GM12874 (cell line): ENCODE measurements around the gene FBXL17.

Source experiments
- CTCF ChIP-seq: IDR thresholded peaks from 2 replicates; pipeline ENCODE4 v1.5.1; 2011; ENCODE audit warnings: low read depth, mild to moderate bottlenecking, control low read depth, low read length, moderate library complexity; ENCODE audit not compliant: insufficient read depth

The FBXL17 gene

GRCh38 chr5:108124596-108124995 is 257.3 kb downstream of the FBXL17 start:
- no peak for TF ChIP-seq CTCF

- TF ChIP-seq CTCF = no peak
Measured at GRCh38 chr5:108122702-108123101, 259.2 kb downstream of the FBXL17 start.

GRCh38 chr5:108118813-108119514 is 262.9 kb downstream of the FBXL17 start:
- no peak for TF ChIP-seq CTCF

GRCh38 chr5:108115673-108116072 is 266.2 kb downstream of the FBXL17 start:
- no peak for TF ChIP-seq CTCF

GRCh38 chr5:108113950-108114349 is 267.9 kb downstream of the FBXL17 start:
- no peak for TF ChIP-seq CTCF

- TF ChIP-seq CTCF = no peak
Measured at GRCh38 chr5:108111736-108112135, 270.2 kb downstream of the FBXL17 start.

- TF ChIP-seq CTCF = no peak
Measured at GRCh38 chr5:108109059-108109458, 272.8 kb downstream of the FBXL17 start.
